Measurements from ENCODE around the gene ACAT2.

Gene ACAT2

GRCh38 chr6:159800141-159800865, 38.5 kb downstream of the ACAT2 start, which contains the start of gene PNLDC1:
PNLDC1 (plus strand) TSS chr6:159800276; CDS start chr6:159800308, 32 bp downstream.
- Histone ChIP-seq H3K9me3 (ENCODE audit: control insufficient read depth, insufficient read depth, low read length) (no peaks in the 10 kb centered on the region), H3K36me3 (ENCODE audit: control insufficient read depth, low read length) (peaks cover 44% of the 10 kb centered on the region), H4K20me1 (ENCODE audit: control insufficient read depth, insufficient read depth, low read depth, low read length) (0 out of 2 replicates have a peak, but pooled peaks cover 3% of the 10 kb centered on the region), H3K4me3 (ENCODE audit: low read length) (no peak within 1 kb of the TSS), H3F3A (ENCODE audit: control insufficient read depth, insufficient read depth) (peaks cover 12% of the 10 kb centered on the region; the same call in 1 of the 2 replicates), H3K27me3 (ENCODE audit: control insufficient read depth, low read length) (no peaks in the 10 kb centered on the region), H3K4me2 (ENCODE audit: low read length) (no peak within 1 kb of the TSS), H3K9me2 (replicated peaks; ENCODE audit: control insufficient read depth, low read length) (no peaks in the 10 kb centered on the region), H3K79me2 (ENCODE audit: control insufficient read depth, low read length) (peaks cover 11% of the 10 kb centered on the region), H3K4me1 (ENCODE audit: control insufficient read depth, low read length) (peaks cover 8% of the 10 kb centered on the region), H3K27ac (ENCODE audit: low read depth, low read length) (no peak within 1 kb of the TSS)
- TF ChIP-seq CTCF (IDR thresholded peaks at IDR 0.05; ENCODE audit: low read depth, low read length, poor library complexity, severe bottlenecking) (no peak), EZH2phosphoT487 (IDR thresholded peaks at IDR 0.05; ENCODE audit: borderline replicate concordance, low read length) (no peak)

- Histone ChIP-seq H3K27me3 (ENCODE audit: control insufficient read depth, low read length) (no peaks in the 10 kb centered on the region), H3F3A (ENCODE audit: control insufficient read depth, insufficient read depth) (peaks cover 12% of the 10 kb centered on the region; the same call in 1 of the 2 replicates), H3K4me3 (ENCODE audit: low read length) (no peak overlapping the region), H3K4me2 (ENCODE audit: low read length) (no peak overlapping the region), H4K20me1 (ENCODE audit: control insufficient read depth, insufficient read depth, low read depth, low read length) (0 out of 2 replicates have a peak, but pooled peaks cover 3% of the 10 kb centered on the region), H3K27ac (ENCODE audit: low read depth, low read length) (no peak overlapping the region), H3K9me2 (replicated peaks; ENCODE audit: control insufficient read depth, low read length) (no peaks in the 10 kb centered on the region), H3K9me3 (ENCODE audit: control insufficient read depth, insufficient read depth, low read length) (no peaks in the 10 kb centered on the region), H3K36me3 (ENCODE audit: control insufficient read depth, low read length) (peaks cover 30% of the 10 kb centered on the region), H3K79me2 (ENCODE audit: control insufficient read depth, low read length) (no peaks in the 10 kb centered on the region; the same call in 1 of the 2 replicates), H3K4me1 (ENCODE audit: control insufficient read depth, low read length) (no peaks in the 10 kb centered on the region)
- TF ChIP-seq CTCF (IDR thresholded peaks at IDR 0.05; ENCODE audit: low read depth, low read length, poor library complexity, severe bottlenecking) (no peak), EZH2phosphoT487 (IDR thresholded peaks at IDR 0.05; ENCODE audit: borderline replicate concordance, low read length) (no peak)
Observed at GRCh38 chr6:159801935-159802334, 40.1 kb downstream of the ACAT2 start.

GRCh38 chr6:159804504-159804903, 42.7 kb downstream of the ACAT2 start:
- peaks cover 5% of the 10 kb centered on the region for H3K36me3 ChIP-seq (ENCODE audit: control insufficient read depth, low read length)
- peaks cover 4% of the 10 kb centered on the region; the same call in 1 of the 2 replicates for H3F3A ChIP-seq (ENCODE audit: control insufficient read depth, insufficient read depth)

More at GRCh38 chr6:159804504-159804903, 42.7 kb downstream of the ACAT2 start:
- no peaks in the 10 kb centered on the region for H3K9me2 ChIP-seq (replicated peaks; ENCODE audit: control insufficient read depth, low read length)
- TF ChIP-seq CTCF (IDR thresholded peaks at IDR 0.05; ENCODE audit: low read depth, low read length, poor library complexity, severe bottlenecking) (no peak), EZH2phosphoT487 (IDR thresholded peaks at IDR 0.05; ENCODE audit: borderline replicate concordance, low read length) (no peak)
- no peaks in the 10 kb centered on the region for H3K9me3 ChIP-seq (ENCODE audit: control insufficient read depth, insufficient read depth, low read length)
- no peaks in the 10 kb centered on the region for H4K20me1 ChIP-seq (ENCODE audit: control insufficient read depth, insufficient read depth, low read depth, low read length)
- no peaks in the 10 kb centered on the region for H3K79me2 ChIP-seq (ENCODE audit: control insufficient read depth, low read length)
- H3K4me2 ChIP-seq (ENCODE audit: low read length): no peak overlapping the region
- no peak overlapping the region for H3K4me3 ChIP-seq (ENCODE audit: low read length)
- H3K27me3 ChIP-seq (ENCODE audit: control insufficient read depth, low read length): no peaks in the 10 kb centered on the region
- no peaks in the 10 kb centered on the region for H3K4me1 ChIP-seq (ENCODE audit: control insufficient read depth, low read length)
- H3K27ac ChIP-seq (ENCODE audit: low read depth, low read length): no peak overlapping the region

Data from DOHH2 (cell line).